ENCODE data around the gene RASD1.

The RASD1 gene

DNA sequence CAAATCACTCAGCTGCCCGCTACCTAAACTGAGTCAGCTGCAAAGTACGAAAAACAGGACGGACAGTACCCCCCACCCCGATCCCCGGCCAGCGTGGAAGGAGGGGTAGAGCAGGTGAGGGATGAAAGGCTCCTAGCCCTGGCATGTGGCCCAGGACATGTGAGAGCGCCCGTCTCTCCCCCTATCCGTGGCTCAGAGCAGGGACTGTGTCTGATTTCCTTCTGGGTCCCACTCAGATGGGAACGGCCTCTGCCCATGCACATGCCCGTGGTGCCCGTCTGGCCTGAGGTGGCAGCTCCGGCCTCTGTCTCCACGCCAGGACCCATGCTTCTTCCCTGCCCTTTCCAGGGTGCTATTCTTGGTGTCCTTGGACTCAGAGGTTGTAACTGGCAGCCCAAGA, 30.2 kb upstream of the RASD1 start:
- DNase-seq: no peak

DNA sequence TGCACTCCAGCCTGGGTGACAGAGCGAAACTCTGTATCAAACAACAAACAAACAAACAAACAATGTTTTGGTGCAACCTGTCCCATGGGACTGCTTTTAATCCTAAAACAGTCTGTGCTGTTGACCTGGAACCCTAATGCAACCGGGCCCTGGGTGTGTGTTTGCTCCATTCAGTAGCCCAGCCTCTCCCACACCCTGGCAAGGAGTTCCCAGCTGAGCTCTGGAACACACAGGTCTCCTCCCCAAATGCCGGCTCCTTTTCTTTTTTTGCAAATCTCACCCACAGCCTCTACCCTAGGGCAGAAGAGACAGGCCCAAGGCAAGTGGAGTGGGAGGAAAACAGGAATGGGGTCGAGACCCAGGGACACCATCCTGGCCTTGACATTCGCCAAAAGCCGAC, 29.8 kb upstream of the RASD1 start:
- no peak for DNase-seq

DNA sequence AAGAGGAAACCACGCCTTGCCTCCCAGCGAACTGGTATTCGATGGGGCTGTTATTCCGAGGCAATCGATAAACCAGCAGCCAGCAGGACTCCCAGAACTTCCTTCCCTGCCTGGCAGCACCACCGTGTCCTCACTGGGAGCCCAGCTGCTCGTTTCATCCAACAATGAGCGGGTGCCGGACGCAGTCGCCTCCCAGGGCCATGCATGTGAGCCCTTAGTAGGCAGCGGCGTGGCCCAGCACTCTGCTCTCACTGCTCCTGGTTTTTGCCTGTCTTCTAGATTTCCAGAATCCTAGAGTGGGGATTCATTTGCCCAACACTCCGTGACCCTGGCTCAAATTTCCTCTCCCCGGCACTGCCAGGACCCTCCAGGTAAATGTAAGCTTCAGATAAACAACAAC, 29.1 kb upstream of the RASD1 start:
- no peak for DNase-seq

DNA sequence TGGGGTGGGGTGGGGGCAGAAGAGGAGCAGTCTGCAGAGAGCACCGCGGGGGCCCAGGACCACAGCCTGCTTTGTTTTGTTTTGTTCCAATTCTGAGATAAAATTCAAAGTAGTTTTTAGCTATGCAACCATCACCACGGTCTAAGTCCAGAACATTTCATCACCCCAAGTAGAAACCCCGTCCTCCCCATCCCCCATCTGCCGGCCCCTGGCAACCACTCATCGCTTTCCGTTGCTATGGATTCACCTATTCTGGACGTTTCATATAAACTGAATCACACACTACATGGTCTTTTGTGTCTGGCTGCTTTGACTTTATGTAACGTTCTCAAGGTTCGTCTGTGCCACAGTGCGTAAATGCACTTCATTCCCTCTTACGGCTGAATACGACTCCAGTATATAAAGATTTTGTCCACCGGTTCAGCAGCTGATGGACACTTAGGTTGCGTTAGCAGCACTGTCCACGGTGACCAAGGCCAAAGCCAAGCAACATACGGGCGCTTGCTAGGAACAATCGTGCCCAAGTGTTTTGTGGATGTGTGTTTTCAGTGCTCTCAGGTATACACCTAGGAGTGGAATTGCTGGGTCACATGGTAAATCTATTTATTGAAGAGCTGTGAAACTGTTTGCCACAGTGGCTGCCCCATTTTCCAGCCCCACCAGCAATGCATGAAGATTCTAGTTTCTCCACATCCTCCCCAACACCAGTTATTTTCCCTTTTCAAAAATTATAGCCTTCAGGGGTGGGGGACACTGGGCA, 27.7 kb upstream of the RASD1 start:
- no peak for DNase-seq

DNA sequence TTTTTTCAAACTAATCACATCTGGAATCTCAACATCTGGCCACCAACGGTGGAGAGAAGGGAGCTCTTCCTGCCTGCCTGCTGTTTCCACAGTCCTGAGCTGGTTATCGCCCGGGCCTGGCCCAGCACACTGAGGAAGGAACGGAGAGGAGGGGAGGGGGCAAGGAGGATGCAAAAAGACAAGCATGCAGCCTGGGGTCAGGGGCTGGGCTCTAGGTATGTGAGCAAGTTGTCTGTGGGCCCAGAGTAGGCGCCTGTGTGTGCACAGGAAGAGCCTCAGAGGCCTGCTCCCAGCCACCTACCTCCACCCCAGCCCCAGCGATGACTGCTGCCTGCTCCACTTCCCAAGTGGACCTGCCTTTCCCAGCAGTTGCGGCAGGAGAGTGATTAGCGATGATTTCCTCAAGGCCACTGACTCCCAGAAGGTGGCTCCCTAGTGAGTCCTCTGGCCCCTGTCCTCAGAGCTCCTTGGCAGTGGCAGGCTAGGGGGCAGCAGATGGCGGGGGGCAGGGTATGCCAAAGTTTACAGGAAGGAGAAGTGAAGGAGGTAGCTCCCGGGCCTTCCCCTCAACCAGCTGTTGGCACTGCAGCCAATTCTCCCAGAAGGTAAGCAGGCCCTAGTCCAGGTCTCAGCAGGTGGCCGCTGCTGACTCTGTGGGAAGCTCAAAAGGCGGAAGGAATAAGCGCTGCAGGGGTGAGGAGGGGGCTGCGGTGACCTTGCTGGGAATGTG, 27.0 kb upstream of the RASD1 start:
- DNase-seq: no peak

DNA sequence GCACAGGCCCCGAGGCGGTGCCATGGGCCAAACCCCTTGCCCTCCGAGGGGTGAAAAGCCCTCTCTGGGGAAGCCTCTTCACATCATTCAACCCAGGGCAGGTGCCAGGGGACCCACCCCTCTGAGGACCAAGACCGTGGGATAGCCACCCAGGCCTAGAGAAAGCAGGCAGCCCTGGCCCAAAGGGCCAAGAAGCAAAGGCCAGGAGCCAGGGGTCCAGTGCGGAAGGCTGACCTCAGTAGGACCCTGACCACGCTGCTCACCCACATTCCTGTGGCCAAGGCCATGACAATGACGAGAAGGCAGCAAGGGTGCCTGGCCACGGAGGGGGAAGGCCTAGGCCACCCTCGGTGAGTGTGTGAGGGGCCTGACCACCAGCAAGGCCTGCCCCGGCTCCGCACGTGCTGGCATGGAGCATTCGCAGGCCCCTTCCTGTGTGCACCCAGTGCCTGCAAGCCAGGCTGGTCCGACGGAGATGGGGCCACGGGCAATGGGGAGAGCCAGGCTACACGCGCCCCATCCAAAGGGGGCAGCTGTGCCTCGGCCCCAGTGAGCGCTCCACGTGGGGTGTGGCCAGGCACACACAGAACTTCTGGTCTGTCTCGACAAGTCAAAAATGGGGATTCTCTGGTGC, 24.5 kb upstream of the RASD1 start:
- DNase-seq: no peak

DNA sequence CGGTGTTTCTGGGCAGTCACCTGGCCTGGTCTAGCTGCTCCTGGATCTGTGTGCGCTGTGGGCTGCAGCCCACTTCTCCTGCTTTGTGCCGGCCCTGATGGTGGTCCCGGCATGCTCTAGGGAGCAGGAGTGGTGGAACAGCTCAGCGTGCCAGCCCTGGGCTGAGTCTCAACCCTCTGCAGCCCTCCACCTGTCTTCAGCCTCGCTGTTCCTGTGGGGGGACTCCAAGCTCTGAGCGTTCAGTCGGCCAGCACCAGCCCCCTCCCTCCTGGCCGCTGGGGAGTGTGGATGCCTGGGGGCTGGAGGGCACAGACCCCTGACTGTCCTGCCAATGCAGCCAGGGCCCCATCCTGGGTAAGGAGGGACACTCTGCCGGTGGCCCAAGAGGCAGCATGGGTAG, 23.7 kb upstream of the RASD1 start:
- DNase-seq: no peak

DNA sequence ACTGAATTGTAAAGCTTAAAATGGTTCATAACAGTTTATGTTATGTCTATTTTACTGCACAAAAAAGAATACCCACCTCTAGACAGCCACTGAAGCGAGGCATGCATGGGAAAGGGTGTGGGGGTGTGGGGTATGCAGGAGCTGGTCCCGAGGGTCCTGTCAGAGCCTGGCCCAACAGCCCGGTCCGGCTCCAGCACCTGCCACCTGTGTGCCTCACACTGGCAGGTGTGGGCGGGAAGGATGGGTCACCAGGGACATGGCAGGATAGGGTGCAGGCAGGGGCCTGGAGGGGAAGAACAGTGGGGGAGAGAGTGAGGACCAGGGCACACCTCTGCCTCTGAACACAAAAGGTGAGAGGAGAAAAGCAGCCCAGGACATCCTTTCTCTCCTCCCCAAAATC, 22.8 kb upstream of the RASD1 start:
- DNase-seq: no peak

DNA sequence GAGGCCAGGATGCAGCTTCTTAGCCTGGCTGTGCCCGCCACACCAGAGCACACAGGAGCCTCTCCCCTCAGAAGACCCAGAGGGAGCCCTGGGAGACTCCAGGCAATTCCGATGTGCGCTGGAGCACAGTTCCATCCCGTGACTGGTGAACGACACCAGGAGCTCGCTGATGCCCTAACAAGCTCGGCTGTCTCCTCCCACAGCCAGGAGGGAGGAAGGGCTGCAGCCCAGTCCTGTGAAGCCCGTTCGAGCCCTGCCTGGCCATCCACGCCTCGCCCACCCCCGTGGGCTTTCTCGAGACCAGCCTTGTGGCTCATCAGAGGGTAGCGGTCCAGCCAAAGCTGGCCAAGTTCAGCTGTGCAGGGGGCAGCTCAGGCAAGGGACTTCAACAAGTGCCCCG, 21.8 kb upstream of the RASD1 start:
- no peak for DNase-seq

DNA sequence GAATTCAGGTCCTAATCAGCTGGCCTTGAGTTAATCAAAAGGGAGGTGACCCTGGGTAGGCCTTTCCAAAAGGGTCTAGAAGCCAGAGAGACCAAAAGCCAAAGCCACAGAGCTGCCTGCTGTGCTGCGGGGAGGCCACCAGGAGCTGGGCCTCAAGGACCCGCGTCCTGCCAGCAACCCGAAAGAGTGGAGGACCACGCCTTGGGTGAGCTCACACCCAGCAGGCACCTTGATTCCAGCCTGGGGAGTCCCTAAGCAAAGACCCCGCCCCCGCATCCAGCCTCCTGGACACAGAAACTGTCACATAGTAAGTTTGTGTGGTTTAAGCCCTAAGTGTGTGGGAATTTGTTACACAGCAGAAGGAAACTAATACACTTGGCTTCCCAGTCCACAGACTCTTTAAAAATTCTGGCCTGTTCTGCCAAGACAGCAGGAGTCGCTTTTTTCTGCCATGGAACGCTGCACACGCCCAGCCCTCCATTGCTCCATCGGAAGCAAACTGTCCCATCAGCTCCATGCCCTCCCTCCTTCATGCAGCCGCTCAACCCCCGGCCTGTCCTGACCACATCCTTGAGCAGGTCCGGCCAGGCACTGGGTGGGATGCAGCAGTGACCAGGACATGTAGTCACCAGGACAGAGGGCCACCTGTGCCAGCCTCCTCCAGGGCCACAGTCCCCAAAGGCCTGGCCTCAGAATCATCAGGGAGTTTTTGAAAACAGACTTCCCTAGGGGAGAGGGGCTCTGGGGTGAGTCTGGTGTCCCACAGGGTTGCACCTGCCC, 20.9 kb upstream of the RASD1 start:
- no peak for DNase-seq

DNA sequence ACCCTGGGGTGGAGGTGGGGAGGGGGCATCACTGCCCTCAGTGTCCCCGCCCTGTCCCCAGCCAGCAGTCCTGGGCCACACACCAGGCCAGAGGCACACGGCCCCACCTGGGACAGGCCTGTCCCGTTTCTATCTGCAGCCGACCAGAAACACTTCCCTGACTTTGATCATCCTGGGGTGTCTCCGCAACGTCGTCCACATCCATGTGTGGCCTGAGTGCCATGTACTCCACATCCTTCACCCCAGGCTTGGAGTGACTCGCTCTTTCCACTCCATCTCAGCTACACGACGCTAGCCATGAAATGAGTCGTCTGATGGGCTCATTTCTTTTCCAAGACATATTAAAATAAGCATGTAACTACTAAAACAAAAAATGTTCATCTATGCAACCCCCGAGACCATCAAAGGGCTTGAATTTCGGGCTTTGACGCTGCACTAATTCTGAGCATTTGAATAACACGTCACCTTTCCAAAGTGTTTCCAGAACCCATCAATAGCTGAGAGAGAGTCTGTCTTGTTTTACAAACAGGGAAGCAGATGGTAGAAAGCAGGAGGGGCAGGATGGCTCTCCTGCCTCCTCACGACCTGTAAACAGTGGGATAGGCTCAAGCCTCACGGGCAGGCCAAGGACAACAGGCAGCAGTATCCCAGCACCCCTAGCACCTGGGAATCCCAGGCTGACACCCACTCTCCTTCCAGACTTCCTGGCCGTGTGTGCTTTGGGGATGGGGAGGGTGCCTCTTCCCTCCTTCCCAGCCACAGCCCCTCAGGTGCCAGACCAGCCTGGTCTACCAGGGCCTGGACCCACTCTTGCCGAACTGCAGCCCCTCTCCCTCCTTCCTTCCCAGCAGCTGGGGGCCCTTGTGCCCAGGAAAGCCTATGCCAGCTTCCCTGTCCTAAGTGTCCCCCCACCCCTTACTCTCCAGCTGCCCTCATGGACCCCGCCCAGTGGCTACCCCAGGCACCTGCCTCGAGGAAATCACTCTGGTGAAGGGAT, 20.0 kb upstream of the RASD1 start:
- peak; percentile 11 for DNase-seq

DNA sequence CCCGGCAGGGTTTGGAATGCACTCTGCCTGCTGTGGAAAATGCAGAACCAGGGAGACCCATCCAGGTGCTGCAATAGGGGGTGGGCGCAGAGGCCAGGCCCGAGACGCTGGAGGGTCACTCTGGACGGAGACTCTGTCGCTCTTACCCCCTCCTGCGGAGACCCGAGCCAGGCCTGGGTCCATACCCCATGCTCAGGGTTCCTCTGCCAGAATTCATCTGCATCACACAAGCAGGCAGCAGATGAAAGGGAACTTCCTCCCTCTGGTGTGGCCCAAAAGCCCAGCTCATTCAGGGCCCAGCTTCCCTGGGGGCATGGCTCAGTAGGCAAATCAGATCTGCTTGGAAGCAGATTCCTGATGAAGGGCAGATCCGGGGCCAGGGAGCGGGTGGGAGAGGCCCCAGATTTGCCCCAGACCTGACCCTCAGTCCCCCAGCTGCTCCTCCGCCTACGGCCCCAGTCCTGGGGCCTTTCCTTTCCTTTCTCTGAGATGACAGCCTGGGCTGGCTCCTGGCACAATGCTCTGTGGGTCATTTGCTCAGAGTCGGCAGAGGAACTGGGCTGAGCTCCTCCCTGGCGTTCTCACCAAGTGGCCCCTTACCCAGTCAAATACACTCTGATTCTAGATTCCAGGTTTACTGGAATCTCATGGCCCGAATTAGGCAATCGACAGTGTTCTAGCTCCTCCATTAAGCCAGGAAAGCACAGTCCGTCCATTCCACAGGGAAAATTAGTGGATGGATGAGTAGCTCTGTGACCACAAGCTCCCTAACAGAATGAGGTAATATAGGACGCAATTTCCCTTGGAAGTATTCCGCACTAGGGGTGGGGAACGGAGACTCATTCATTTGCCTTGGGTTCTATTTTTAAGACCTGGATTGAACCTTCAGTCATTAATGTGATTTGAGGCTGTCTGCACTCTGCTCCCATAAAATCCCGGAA, 19.1 kb upstream of the RASD1 start:
- DNase-seq: no peak

DNA sequence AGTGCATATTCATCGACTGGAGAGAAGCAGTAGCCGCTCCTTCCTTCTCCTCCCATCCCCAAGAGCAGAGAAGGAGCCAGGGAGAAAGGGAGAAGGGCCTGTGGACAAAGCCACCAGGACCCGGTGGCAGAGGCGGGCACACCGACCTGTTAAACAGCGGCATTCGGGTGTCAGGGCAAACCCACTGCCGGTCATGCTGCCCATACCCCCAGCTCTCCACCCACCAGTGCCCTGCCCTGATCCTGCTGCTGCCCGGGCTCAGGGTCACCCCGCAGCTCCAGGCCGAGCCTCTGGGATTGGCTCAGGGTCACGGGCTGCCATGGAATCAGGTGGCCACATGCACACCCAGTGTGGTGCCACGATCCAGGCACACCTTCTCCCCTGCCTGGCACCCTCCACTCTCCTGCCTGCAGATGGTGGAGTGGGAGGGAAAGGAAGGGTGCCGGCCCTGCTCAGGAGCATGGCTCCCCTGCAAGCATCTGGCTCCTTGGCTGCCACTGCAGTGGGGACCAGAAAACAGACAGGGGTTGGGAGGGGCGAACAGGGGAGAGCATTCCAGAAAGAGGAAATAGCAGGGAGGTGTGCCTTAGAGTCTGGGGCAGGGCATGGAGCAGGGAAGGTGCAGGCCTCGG, 18.3 kb upstream of the RASD1 start:
- no peak for DNase-seq

DNA sequence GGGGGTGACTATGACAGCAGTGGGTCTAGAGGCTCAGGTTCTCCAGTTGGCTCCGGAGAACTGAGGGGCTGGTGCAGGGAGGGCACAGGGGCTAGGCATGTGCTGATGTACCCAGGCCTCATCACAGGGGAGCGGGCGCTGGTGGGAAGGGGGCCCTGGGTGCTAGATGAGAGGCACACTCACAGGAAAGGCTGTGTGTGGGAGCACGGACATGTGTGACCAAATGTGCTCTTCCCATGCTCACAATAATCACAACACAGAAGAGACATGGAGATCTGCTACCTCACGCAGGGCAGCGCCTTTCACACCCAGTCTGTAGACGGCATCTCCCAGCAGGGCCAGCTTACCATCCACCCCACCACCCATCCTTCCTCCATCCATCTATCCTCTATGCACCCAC, 17.4 kb upstream of the RASD1 start:
- no peak for DNase-seq

DNA sequence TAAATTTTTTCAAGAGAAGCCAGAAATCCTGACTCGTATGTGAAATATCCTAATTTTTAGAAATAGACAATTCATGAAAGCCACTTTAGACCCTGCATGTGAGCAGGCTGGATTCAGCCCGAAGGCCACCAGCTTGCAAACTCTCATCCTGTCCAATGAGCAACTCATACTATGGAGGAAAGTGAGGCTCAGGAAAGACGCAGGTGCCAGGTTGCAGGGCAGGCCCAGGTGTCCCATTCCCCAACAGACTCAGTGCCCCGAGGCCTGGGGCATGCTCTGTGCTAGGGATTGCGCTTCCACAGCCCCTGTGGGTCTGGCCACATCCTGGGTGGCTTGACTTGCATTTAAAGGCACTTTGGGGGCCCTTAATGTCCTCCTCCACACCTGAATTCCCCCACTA, 16.7 kb upstream of the RASD1 start:
- no peak for DNase-seq

DNA sequence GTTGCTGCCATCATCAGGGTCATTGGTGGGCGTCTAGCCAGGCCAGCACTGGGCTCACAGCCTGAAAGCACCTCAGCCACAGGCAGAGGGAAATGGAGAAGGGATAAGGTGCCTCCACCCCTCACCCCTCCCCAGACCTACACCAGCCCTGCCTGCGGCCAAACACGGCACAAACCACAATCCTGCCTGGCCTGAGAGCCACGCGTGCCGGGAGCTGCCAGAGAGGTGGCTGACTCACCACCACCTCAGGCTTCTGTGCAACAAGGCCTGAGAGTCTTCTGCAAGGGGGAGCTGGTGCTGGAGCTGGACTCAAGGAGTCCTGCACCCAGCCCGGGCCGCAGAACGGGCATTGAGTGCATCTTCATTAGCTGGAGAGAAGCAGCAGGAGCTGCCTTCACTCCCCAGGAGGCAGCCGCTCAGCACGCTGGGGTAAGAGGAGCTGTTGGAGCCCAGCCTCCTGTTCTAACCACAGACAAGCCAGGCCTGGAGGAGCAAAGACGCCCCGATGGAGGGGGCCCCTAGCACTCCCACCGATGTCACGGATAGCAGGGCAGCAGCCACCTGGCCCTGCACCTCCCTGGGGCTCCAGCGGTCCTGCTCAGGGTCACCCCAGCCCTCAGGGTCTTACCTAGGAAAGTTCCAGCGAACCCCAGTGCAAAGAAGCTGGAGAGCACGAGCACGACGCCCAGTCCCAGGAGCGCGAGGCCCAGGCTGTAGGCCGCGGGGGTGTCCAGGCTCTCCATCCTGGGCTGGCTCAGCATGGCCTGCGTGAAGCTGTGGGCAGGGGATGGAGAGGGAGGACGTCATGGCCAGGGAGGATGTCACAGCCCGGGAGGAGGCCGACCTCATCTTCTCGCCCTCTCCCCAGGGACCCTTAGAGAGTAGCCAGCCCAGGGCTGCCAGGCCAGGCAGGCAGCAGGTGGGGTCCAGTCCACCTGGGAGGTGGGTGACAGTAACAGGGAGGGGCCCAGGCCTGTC, 16.0 kb upstream of the RASD1 start:
- DNase-seq: no peak

DNA sequence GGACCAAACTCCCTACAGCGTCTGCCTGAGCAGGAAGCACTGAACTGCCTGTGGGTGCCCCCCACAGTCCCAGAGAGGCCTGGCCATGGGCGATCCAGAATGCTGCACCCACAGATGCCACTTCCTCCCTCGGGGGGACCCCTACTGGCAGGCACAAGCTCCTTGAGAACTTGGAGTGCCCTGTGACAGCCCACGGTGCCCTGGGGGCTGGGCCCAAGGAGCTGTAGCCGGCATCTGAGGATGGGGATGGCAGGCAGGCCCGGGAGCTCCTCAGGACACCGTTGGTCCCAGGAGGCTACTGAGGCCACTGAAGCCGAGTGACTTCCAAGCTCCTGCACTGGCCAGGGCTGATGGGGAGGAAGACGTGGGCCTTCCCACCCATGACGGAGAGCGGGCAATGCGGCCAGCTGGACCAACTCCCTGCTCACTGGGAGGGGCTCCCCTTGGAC, 15.1 kb upstream of the RASD1 start:
- DNase-seq: no peak

DNA sequence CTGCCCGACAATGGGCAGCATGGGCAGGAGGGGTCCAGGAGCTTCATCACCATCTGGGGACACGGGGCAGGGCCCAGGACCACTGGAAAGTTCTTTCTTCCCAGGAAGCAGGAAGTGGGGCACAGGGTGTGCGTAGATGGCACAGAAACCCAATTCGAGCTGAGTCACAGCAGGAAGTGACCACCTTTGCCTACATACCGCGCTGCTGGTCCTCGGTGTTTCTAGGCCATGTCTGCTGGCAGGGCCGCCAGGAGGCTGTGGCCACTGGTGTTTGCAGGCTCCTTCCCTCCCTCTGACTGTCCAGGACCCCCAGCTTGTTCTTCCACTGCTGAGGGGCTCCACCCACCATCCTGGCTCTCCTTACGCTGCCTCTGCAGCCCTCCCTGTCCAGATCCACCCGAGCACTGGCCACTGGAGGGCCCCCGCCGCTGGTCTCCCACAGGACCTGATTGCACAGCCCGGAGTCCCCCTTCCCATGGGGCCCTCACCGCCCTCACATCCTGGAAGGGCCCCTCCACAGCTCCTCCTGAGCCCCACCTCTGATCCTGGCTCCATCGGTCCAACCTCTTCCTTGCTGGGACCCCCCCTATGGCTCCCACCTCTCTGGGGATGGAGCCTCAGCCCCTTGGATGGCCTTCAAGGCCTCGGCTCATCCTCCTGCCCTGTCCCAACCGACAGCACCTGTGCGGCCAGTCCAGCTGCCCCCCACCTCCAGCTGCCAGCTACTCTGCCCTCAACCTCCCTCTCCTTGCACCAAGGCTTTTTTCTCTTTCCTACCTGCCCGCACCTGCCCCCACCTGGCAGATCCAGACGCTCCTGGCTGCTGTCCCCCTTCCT, 14.5 kb upstream of the RASD1 start:
- no peak for DNase-seq
